NT2/D1 (cell line): ENCODE results near the gene MIEF2.
"Not testable (repeated sequence)": the region's sequence is repeated elsewhere in the genome, so short reads cannot be mapped to it uniquely, and the experiment has no call there.

Experiments
- DNase-seq: peaks from one replicate; pipeline ENCODE4 v3.0.0-alpha.2; 2011; ENCODE audit warnings: low read depth, low spot score
- H3K27me3 ChIP-seq: 2 replicates; pipeline ENCODE4 v1.6.0; 2011; ENCODE audit warnings: mild to moderate bottlenecking; ENCODE audit not compliant: insufficient read length, insufficient read depth
- H3K36me3 ChIP-seq: 2 replicates; pipeline ENCODE4 v1.6.1; 2011; ENCODE audit warnings: mild to moderate bottlenecking, low read length, mixed read lengths; ENCODE audit not compliant: insufficient read depth, insufficient read length
- H3K4me1 ChIP-seq: 2 replicates; pipeline ENCODE4 v1.5.1; 2011; ENCODE audit not compliant: insufficient read depth, insufficient read length
- H3K4me3 ChIP-seq: 2 replicates; pipeline ENCODE4 v1.5.1; 2011; ENCODE audit warnings: low read depth; ENCODE audit not compliant: insufficient read length
- H3K9ac ChIP-seq: 2 replicates; pipeline ENCODE4 v1.6.0; 2011; ENCODE audit warnings: low read depth; ENCODE audit not compliant: insufficient read length
- H3K9me3 ChIP-seq: 2 replicates; pipeline ENCODE4 v1.5.1; 2011; ENCODE audit warnings: mild to moderate bottlenecking, low read length; ENCODE audit not compliant: insufficient read depth
- SUZ12 ChIP-seq: IDR thresholded peaks from 2 replicates; pipeline ENCODE4 v1.6.1; 2011; ENCODE audit not compliant: insufficient read length, insufficient read depth; ENCODE audit errors: extremely low read depth
- YY1 ChIP-seq: IDR thresholded peaks from 2 replicates; pipeline ENCODE4 v1.6.1; 2011; ENCODE audit not compliant: insufficient read length, insufficient read depth
- ZNF274 ChIP-seq: IDR thresholded peaks from 2 replicates; pipeline ENCODE4 v1.6.1; 2011; ENCODE audit warnings: mild to moderate bottlenecking, low read depth, low read length

MIEF2 gene, protein sequence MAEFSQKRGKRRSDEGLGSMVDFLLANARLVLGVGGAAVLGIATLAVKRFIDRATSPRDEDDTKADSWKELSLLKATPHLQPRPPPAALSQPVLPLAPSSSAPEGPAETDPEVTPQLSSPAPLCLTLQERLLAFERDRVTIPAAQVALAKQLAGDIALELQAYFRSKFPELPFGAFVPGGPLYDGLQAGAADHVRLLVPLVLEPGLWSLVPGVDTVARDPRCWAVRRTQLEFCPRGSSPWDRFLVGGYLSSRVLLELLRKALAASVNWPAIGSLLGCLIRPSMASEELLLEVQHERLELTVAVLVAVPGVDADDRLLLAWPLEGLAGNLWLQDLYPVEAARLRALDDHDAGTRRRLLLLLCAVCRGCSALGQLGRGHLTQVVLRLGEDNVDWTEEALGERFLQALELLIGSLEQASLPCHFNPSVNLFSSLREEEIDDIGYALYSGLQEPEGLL

DNA sequence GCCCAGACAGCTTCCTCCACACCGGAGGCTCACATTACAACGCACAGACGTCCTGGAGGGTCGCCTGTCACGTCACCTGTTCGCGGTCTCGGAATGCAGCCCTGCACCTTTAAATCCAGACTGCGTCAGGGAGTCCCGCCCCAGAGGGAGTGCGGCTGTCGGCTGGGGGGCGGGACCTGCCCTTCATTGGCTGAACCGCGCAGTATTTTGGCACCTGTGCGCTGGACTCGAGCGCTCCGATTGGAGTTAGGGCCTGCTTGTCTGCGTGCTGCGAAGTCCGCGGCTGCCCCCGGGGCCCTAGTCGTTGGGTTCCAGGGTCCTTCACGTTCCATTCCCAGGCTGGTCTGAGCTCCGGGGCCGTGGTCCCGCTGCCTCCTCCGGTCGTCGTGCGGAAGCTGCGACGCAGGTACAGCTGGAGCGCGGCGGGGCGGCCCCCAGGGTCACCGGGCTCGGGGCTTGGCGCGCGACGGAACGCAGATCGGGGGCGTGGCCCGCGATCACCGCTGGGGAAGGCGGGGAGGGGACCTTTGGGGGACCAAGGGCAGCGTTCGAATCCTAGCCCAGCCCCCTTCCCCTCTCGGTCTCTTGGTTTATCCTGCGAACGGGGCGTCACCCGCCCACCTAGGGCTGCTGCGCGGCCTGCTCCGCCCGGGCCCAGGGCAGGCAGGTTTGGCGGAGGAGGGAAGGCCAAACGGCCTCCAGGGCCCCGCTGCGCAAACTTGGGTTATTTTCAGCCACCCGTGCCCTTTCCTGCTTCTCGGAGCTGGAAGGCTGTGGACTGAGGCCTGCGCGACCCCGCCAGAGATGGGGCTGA is at the start of gene MIEF2:
TSS of gene MIEF2 (plus strand) at position 331 of the 814 bp plus-strand sequence. CDS start 2,059 bp downstream, outside the sequence.
- no peaks in the 10 kb centered on the region for H3K4me1 ChIP-seq
- H3K9me3 ChIP-seq, result no peaks in the 10 kb centered on the region
- no peaks in the 10 kb centered on the region for H3K27me3 ChIP-seq
- peak; percentile 83 for DNase-seq
- peak within 1 kb of the TSS; percentile 90 for H3K9ac ChIP-seq
- peak within 1 kb of the TSS; percentile 73 for H3K4me3 ChIP-seq
- peaks cover 45% of the 10 kb centered on the region for H3K36me3 ChIP-seq
- TF ChIP-seq YY1 (no peak), SUZ12 (no peak), ZNF274 (no peak)

DNA sequence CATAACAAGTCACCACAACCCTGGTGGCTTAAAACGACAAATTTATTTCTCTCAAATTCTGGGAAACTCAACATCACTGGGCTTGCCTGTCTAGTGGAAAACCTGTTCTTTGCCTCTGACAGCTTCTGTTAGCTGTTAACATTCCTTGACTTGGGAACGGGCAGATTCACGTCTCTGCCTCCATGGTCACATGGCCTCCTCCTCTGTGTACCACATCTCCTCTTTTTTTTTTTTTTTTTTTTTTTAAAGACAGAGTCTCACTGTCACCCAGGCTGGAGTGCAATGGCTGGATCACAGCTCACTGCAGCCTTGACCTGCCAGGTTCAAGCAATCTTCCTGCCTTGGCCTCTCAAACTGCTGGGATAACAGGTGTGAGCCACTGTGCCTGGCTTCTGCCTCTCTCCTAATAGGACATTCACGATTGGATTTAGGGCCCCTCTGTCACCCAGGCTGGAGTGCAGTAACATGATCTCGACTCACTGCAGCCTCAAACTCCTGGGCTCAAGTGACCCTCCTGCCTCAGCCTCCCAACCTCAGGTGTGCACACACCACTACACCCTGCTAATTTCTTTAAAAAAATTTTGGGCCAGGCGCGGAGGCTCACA is 46.7 kb upstream of the MIEF2 start:
- TF ChIP-seq YY1 (no peak), ZNF274 (no peak), SUZ12 (no peak)
- peaks cover 3% of the 10 kb centered on the region for H3K4me1 ChIP-seq
- peaks cover 21% of the 10 kb centered on the region for H3K36me3 ChIP-seq
- no peak overlapping the region for H3K4me3 ChIP-seq
- H3K9me3 ChIP-seq, result no peaks in the 10 kb centered on the region
- H3K9ac ChIP-seq, result no peak overlapping the region
- DNase-seq, result no peak
- H3K27me3 ChIP-seq, result no peaks in the 10 kb centered on the region

DNA sequence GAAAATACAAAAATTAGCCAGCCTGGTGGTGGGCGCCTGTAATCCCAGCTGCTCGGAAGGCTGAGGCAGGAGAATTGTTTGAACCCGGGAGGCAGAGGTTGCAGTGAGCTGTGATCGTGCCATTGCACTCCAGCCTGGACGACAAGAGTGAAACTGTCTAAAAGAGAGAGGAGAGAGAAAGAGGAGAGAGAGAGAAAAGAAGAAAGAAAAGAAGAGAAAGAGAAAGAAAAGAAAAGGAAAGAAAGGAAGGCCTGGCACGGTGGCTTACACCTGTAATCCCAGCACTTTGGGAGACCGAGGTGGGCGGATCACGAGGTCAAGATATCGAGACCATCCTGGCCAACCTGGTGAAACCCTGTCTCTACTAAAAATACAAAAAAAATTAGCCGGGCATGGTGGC is 43.6 kb upstream of the MIEF2 start:
- not testable (repeated sequence) for H3K4me3 ChIP-seq, H3K36me3 ChIP-seq, H3K27me3 ChIP-seq, H3K4me1 ChIP-seq, DNase-seq, H3K9ac ChIP-seq, H3K9me3 ChIP-seq

DNA sequence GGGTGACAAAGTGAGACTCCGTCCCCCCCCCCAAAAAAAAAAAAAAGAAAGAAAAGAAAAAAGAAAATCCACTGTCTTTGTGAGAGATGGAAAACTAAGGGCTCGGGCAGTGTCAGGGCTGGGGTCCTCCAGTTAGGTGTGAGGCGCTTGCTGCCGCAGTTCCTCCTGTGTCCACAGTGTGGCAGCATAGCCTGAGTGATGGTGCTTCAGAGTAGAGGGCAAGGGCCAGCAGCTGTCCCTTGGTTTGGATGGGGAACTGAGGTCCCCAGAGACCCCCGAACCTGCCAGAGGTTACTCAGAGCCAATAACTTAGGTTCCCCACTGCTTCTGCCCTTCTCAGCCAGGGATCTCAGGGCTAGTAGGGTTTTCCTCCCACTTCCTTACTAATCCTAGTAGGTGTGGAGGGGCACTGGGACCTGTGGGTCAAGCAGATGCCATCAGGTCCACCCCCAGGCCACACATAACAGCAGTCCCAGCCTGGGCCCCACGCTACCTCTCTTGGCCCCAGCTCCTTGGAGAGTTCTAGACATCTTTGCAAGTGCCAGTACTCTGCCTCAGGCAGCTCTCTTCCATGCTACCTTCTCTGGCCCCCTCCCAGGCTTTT is 42.9 kb upstream of the MIEF2 start:
- no peak for TF ChIP-seq SUZ12
- TF ChIP-seq ZNF274, result no peak
- no peak for TF ChIP-seq YY1
- H3K27me3 ChIP-seq, result no peaks in the 10 kb centered on the region

DNA sequence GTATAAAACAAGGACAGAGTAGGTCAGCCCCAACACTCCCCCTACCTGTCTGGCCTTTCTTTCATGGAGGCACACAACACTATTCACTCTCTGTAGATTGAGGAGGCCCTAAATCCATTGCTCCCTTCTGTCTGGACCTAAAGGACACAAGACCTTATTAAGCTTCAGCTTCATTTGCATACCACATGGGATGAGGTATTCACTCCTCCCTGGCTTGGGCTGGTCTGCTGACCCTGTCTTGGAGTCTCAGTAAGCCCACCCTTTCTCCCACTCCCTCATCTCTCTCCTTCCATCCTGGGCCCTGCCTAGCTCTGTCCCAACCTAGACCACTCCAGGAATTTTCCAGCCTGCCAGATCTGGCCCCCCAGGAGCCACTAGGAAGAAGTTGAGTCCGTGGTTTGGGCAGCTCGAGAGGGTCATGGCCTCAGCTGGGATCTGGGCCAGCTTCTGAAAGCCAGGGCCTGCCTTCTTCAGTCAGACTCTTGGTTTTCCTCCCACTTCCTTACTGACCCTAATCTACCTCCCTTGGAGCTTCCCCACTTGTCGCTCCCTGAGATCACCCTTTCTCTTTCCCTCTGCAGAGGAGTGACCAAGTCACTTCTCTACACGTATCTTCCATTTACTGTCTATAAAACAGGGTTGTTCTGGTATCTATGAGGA is 41.6 kb upstream of the MIEF2 start:
- no peak for DNase-seq
- no peak overlapping the region for H3K9ac ChIP-seq

More for the DNA sequence above, 42.9 kb upstream of the MIEF2 start:
- Histone ChIP-seq H3K4me3 (no peak overlapping the region), H3K9me3 (no peaks in the 10 kb centered on the region), H3K4me1 (peaks cover 3% of the 10 kb centered on the region), H3K9ac (no peak overlapping the region), H3K36me3 (no peaks in the 10 kb centered on the region)
- no peak for DNase-seq

DNA sequence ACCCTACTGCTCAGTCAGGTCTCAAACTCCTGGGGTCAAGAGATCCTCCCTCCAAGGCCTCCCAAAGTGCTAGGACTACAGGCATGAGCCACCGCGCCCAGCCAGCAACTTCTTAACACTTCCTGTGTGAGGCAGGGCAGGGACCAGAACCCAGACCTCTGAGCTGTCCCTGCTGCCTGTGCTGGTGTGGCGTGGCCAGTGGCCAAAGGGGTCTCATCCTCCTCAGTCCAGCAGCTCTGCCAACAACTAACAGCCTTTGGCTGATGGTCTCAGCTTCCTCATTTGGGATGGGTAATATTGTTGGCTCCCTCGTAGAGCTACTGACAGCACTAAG is 36.4 kb upstream of the MIEF2 start:
- peak overlapping the region; percentile 86 for H3K9ac ChIP-seq

More for the DNA sequence above, 41.6 kb upstream of the MIEF2 start:
- no peaks in the 10 kb centered on the region for H3K9me3 ChIP-seq
- H3K4me3 ChIP-seq, result no peak overlapping the region
- H3K4me1 ChIP-seq, result peaks cover 3% of the 10 kb centered on the region
- no peaks in the 10 kb centered on the region for H3K27me3 ChIP-seq
- TF ChIP-seq YY1 (no peak), ZNF274 (no peak), SUZ12 (no peak)
- no peaks in the 10 kb centered on the region for H3K36me3 ChIP-seq

More for the DNA sequence above, 36.4 kb upstream of the MIEF2 start:
- TF ChIP-seq YY1 (no peak), SUZ12 (no peak), ZNF274 (no peak)
- H3K9me3 ChIP-seq, result no peaks in the 10 kb centered on the region
- H3K36me3 ChIP-seq, result peaks cover 6% of the 10 kb centered on the region
- DNase-seq, result no peak
- no peaks in the 10 kb centered on the region for H3K27me3 ChIP-seq
- peak overlapping the region; percentile 33 for H3K4me3 ChIP-seq
- H3K4me1 ChIP-seq, result peaks cover 5% of the 10 kb centered on the region
